ENCODE data around the gene ATP8B1. TPM values are rescaled to one million over a fixed set of nuclear protein-coding genes. Genes with fewer than 3 reads are reported as not detected.
A peak's percentile ranks its signal among the peaks of the same experiment; 100 is the strongest.

ATP8B1 gene
- total RNA-seq, 1 experiment from 2014 or later: 5.6 TPM

GRCh38 chr18:57630754-57631595, 172.1 kb downstream of the ATP8B1 start (continued):
- no peak for TF ChIP-seq ZSCAN18 (CRISPR knock-in tag; IDR thresholded peaks at IDR 0.05)
- TF ChIP-seq, protein P1, sequence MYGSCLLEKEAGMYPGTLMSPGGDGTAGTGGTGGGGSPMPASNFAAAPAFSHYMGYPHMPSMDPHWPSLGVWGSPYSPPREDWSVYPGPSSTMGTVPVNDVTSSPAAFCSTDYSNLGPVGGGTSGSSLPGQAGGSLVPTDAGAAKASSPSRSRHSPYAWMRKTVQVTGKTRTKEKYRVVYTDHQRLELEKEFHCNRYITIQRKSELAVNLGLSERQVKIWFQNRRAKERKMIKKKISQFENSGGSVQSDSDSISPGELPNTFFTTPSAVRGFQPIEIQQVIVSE (CRISPR knock-in tag; IDR thresholded peaks at IDR 0.05; ENCODE audit: borderline replicate concordance): no peak
- TF ChIP-seq SOX15 (CRISPR knock-in tag; IDR thresholded peaks at IDR 0.05): no peak

GRCh38 chr18:57630002-57630753, 172.9 kb downstream of the ATP8B1 start:
- DNase-seq (ENCODE audit: low spot score): peak; percentile 94
- Mint-ChIP-seq H3K4me3 (peak overlapping the region; percentile 91), H3K4me1 (peaks cover 14% of the 10 kb centered on the region), H3K9me3 (peaks cover 4% of the 10 kb centered on the region; the same call in 1 of the 2 replicates), H3K27me3 (ENCODE audit: low read depth) (no peaks in the 10 kb centered on the region), H3K27ac (peak overlapping the region; percentile 95), H3K36me3 (peaks cover 7% of the 10 kb centered on the region)
- ATAC-seq: peak; percentile 96
- POLR2A ChIA-PET: interaction anchor here (1.8 kb wide), 1 partner anchor 8 kb away, joined by 5 read pairs; the partner anchor contains the start of gene NARS1
- CTCF ChIA-PET: interaction anchor here (0.5 to 1.8 kb wide), 12 partner anchors 8 to 329 kb away, joined by 3 to 9 read pairs (median 4); partner anchors contain the start of genes ATP8B1 and NARS1
- TF ChIP-seq SMAD3 (CRISPR knock-in tag; IDR thresholded peaks at IDR 0.05; ENCODE audit: borderline replicate concordance) (0 out of 2 replicates have a peak, but pooled peaks have one; percentile 34), PRRX2 (CRISPR knock-in tag; IDR thresholded peaks at IDR 0.05) (peak; percentile 57; the same call in 1 of the 2 replicates), FOXK1 (CRISPR knock-in tag; IDR thresholded peaks at IDR 0.05) (peak; percentile 77), ZNF121 (CRISPR knock-in tag; IDR thresholded peaks at IDR 0.05) (0 out of 2 replicates have a peak, but pooled peaks have one; percentile 64), ZNF232 (CRISPR knock-in tag; IDR thresholded peaks at IDR 0.05) (peak; percentile 72; the same call in 1 of the 2 replicates), TEAD1 (CRISPR knock-in tag; IDR thresholded peaks at IDR 0.05) (peak; percentile 84; the same call in 1 of the 2 replicates), USF1 (CRISPR knock-in tag; IDR thresholded peaks at IDR 0.05) (peak; percentile 50; the same call in 1 of the 2 replicates), ETV6 (CRISPR knock-in tag; IDR thresholded peaks at IDR 0.05) (peak; percentile 89), TP53 (CRISPR knock-in tag; IDR thresholded peaks at IDR 0.05) (no peak), SP1 (CRISPR knock-in tag; conservative IDR thresholded peaks at IDR 0.05) (peak; percentile 53; the same call in 1 of the 2 replicates), ATF2 (CRISPR knock-in tag; IDR thresholded peaks at IDR 0.05; ENCODE audit: borderline replicate concordance, low read depth) (no peak), RELA (CRISPR knock-in tag; IDR thresholded peaks at IDR 0.05; ENCODE audit: borderline replicate concordance) (no peak), USF2 (CRISPR knock-in tag; IDR thresholded peaks at IDR 0.05) (peak; percentile 64), MAX (CRISPR knock-in tag; IDR thresholded peaks at IDR 0.05) (peak; percentile 86; the same call in 1 of the 2 replicates), NR1H2 (CRISPR knock-in tag; IDR thresholded peaks at IDR 0.05) (no peak), EMX1 (CRISPR knock-in tag; IDR thresholded peaks at IDR 0.05) (0 out of 2 replicates have a peak, but pooled peaks have one; percentile 46)
- TF ChIP-seq, protein P2, sequence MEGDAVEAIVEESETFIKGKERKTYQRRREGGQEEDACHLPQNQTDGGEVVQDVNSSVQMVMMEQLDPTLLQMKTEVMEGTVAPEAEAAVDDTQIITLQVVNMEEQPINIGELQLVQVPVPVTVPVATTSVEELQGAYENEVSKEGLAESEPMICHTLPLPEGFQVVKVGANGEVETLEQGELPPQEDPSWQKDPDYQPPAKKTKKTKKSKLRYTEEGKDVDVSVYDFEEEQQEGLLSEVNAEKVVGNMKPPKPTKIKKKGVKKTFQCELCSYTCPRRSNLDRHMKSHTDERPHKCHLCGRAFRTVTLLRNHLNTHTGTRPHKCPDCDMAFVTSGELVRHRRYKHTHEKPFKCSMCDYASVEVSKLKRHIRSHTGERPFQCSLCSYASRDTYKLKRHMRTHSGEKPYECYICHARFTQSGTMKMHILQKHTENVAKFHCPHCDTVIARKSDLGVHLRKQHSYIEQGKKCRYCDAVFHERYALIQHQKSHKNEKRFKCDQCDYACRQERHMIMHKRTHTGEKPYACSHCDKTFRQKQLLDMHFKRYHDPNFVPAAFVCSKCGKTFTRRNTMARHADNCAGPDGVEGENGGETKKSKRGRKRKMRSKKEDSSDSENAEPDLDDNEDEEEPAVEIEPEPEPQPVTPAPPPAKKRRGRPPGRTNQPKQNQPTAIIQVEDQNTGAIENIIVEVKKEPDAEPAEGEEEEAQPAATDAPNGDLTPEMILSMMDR (IDR thresholded peaks at IDR 0.05): peak; percentile 24; the same call in 1 of the 2 replicates
- TF ChIP-seq, protein P3, sequence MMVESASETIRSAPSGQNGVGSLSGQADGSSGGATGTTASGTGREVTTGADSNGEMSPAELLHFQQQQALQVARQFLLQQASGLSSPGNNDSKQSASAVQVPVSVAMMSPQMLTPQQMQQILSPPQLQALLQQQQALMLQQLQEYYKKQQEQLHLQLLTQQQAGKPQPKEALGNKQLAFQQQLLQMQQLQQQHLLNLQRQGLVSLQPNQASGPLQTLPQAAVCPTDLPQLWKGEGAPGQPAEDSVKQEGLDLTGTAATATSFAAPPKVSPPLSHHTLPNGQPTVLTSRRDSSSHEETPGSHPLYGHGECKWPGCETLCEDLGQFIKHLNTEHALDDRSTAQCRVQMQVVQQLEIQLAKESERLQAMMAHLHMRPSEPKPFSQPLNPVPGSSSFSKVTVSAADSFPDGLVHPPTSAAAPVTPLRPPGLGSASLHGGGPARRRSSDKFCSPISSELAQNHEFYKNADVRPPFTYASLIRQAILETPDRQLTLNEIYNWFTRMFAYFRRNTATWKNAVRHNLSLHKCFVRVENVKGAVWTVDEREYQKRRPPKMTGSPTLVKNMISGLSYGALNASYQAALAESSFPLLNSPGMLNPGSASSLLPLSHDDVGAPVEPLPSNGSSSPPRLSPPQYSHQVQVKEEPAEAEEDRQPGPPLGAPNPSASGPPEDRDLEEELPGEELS (CRISPR knock-in tag; IDR thresholded peaks at IDR 0.05): peak; percentile 42; the same call in 1 of the 2 replicates
- TF ChIP-seq, protein P4, sequence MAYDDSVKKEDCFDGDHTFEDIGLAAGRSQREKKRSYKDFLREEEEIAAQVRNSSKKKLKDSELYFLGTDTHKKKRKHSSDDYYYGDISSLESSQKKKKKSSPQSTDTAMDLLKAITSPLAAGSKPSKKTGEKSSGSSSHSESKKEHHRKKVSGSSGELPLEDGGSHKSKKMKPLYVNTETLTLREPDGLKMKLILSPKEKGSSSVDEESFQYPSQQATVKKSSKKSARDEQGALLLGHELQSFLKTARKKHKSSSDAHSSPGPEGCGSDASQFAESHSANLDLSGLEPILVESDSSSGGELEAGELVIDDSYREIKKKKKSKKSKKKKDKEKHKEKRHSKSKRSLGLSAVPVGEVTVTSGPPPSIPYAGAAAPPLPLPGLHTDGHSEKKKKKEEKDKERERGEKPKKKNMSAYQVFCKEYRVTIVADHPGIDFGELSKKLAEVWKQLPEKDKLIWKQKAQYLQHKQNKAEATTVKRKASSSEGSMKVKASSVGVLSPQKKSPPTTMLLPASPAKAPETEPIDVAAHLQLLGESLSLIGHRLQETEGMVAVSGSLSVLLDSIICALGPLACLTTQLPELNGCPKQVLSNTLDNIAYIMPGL (CRISPR knock-in tag; IDR thresholded peaks at IDR 0.05): peak; percentile 81
